Stimulated activated memory B cell treated with anti-CD40 and anti-IgM and Interleukin-4, amounts not matched to agents 10 μg/mL and 1 μg/mL and 100 μg/mL, for 72 hours (primary cell): Measurements from ENCODE around the gene APH1B.

Source experiments
- ATAC-seq: fragments of 150-1000 bp; cut with Tn5 transposase; 2 replicates; pipeline ENCODE4 v1.10.0; 2021
- H3K27ac Mint-ChIP-seq: one replicate; pipeline ENCODE4 v1.8.0; 2022; ENCODE audit warnings: mild to moderate bottlenecking, mixed read lengths
- H3K27me3 Mint-ChIP-seq: one replicate; pipeline ENCODE4 v1.8.0; 2022; ENCODE audit warnings: mixed read lengths
- H3K36me3 Mint-ChIP-seq: one replicate; pipeline ENCODE4 v1.8.0; 2022; ENCODE audit warnings: mixed read lengths
- H3K4me1 Mint-ChIP-seq: one replicate; pipeline ENCODE4 v1.8.0; 2022; ENCODE audit warnings: mixed read lengths
- H3K4me3 Mint-ChIP-seq: one replicate; pipeline ENCODE4 v1.8.0; 2022; ENCODE audit warnings: mild to moderate bottlenecking, moderate library complexity, mixed read lengths
- H3K9me3 Mint-ChIP-seq: one replicate; pipeline ENCODE4 v1.8.0; 2022; ENCODE audit warnings: mixed read lengths

The APH1B gene

DNA sequence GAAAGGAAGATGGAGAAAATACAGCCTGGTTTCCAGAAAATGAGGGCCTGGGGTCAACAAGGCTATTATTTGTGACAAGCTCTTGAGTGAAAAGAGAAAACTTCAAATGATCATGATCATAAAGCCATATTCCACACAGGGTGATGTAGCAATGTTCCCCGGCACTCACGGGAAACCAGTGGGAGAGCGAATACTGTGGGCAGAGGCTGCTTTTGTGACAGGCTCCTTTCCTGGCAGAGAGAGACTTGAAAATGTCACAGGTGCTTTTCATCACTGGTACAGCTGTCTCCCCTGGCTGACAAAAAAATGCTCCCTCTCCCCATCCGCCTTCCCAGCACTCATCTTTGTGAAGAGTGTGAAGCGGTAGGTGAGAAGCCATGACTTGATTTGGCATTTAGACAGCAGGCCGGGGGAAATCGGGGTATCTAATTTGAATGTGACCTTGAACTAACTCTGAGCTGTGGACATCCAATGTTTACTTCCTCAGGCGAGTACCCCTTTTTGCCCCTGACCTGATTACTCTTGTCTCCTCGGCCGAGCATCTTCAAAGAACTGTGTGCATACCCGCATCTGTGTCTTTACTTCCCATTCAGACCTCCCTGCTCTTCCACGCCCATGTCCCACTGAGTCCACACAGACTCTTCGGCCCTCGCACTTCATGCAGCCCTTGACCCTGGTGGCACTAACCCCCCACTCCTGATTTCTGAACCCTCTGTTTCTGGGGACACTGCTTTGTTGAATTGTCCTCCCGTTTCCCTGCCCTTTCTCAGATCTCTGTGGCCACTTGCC is 81.0 kb downstream of the APH1B start:
- H3K27me3 Mint-ChIP-seq = peaks cover 13% of the 10 kb centered on the region
- H3K36me3 Mint-ChIP-seq = no peaks in the 10 kb centered on the region
- no peaks in the 10 kb centered on the region for H3K9me3 Mint-ChIP-seq
- H3K4me3 Mint-ChIP-seq = no peak overlapping the region
- no peak for ATAC-seq
- H3K4me1 Mint-ChIP-seq = peaks cover 35% of the 10 kb centered on the region
- no peak overlapping the region for H3K27ac Mint-ChIP-seq
